Body of pancreas (tissue), 4 donors: Measurements from ENCODE around the gene LIN9.

Experiments
- CTCF ChIP-seq, 7 experiments: fragments of 450-650 bp in 4 of 7; fragments of 200-600 bp in 3 of 7; sonication (generic) in 3 of 7; IDR thresholded peaks; one replicate each; pipeline ENCODE4 v1.5.1; 2016 to 2019; ENCODE audit warnings: antibody characterized with exemption in 7 of 7
- POLR2A ChIP-seq, 3 donors: fragments of 450-650 bp; IDR thresholded peaks; one replicate each; pipeline ENCODE4 v1.6.1; 2016; ENCODE audit warnings: antibody characterized with exemption in 3 of 3, mild to moderate bottlenecking in 2 of 3

GRCh38 chr1:226349801-226350518 is 41.0 kb upstream of the LIN9 start:
- TF ChIP-seq CTCF (IDR thresholded peaks at IDR 0.05) (no peak), POLR2A (IDR thresholded peaks at IDR 0.05) (no peak)
